GM10266 (cell line): ENCODE data around the gene CHL1.

Experiments used
- DNase-seq: peaks from one replicate; pipeline ENCODE4 v3.0.0; 2012; ENCODE audit errors: extremely low spot score
- CTCF ChIP-seq: IDR thresholded peaks from 2 replicates; pipeline ENCODE4 v1.5.1; 2012; ENCODE audit warnings: mild to moderate bottlenecking, low read depth; ENCODE audit not compliant: control insufficient read depth, insufficient read depth; ENCODE audit errors: missing control alignments

The CHL1 gene

GRCh38 chr3:353191-353739 is 156.7 kb downstream of the CHL1 start:
- no peak for DNase-seq
- no peak for TF ChIP-seq CTCF

GRCh38 chr3:354432-354831 is 157.9 kb downstream of the CHL1 start:
- DNase-seq: peak; percentile 28

GRCh38 chr3:355622-356021 is 159.1 kb downstream of the CHL1 start:
- no peak for TF ChIP-seq CTCF
- no peak for DNase-seq

More at GRCh38 chr3:354432-354831, 157.9 kb downstream of the CHL1 start:
- peak; percentile 80 for TF ChIP-seq CTCF

- DNase-seq: no peak
- no peak for TF ChIP-seq CTCF
Measured at GRCh38 chr3:356952-357351, 160.4 kb downstream of the CHL1 start.

- no peak for DNase-seq
- TF ChIP-seq CTCF: no peak
Measured at GRCh38 chr3:359672-360071, 163.1 kb downstream of the CHL1 start.

GRCh38 chr3:362681-363338 is 166.2 kb downstream of the CHL1 start:
- TF ChIP-seq CTCF: no peak
- no peak for DNase-seq

- TF ChIP-seq CTCF: no peak
- DNase-seq: no peak
Measured at GRCh38 chr3:364287-364686, 167.7 kb downstream of the CHL1 start.
